Measurements from ENCODE around the gene ACCSL. TPM values are rescaled to one million over a fixed set of nuclear protein-coding genes. Genes with fewer than 3 reads are reported as not detected.

ACCSL gene
- total RNA-seq, 2 donors from 2014 or later = not detected

GRCh38 chr11:44079376-44079775 lies 31.6 kb downstream of the ACCSL start:
- ATAC-seq (ENCODE audit: insufficient number of reproducible peaks, low FRiP score, low read depth) = no peak
- peaks cover 9% of the 10 kb centered on the region for H3K36me3 ChIP-seq
- DNase-seq (ENCODE audit: low spot score) = no peak
- no peak overlapping the region for H3K4me3 ChIP-seq
- no peak overlapping the region for H3K27ac ChIP-seq
- no peaks in the 10 kb centered on the region for H3K27me3 ChIP-seq (replicated peaks; ENCODE audit: insufficient read depth)
- no peaks in the 10 kb centered on the region for H3K4me1 ChIP-seq (ENCODE audit: control insufficient read depth in 1 of 2, low read depth in 2 of 2)
- no peak for TF ChIP-seq CTCF (IDR thresholded peaks at IDR 0.05)
- H3K9me3 ChIP-seq = no peaks in the 10 kb centered on the region

- H3K36me3 ChIP-seq = peaks cover 3% of the 10 kb centered on the region
- no peak for TF ChIP-seq CTCF (IDR thresholded peaks at IDR 0.05)
- H3K4me1 ChIP-seq (ENCODE audit: control insufficient read depth in 1 of 2, low read depth in 2 of 2) = no peaks in the 10 kb centered on the region
- ATAC-seq (ENCODE audit: insufficient number of reproducible peaks, low FRiP score, low read depth) (no peak), DNase-seq (ENCODE audit: low spot score) (no peak)
- no peaks in the 10 kb centered on the region for H3K27me3 ChIP-seq (replicated peaks; ENCODE audit: insufficient read depth)
- H3K9me3 ChIP-seq = no peaks in the 10 kb centered on the region
- no peak overlapping the region for H3K27ac ChIP-seq
- H3K4me3 ChIP-seq = no peak overlapping the region
Measured at GRCh38 chr11:44080951-44081350, 33.2 kb downstream of the ACCSL start.

- Histone ChIP-seq H3K9me3 (no peaks in the 10 kb centered on the region), H3K4me1 (ENCODE audit: control insufficient read depth in 1 of 2, low read depth in 2 of 2) (no peaks in the 10 kb centered on the region), H3K36me3 (peaks cover 3% of the 10 kb centered on the region), H3K27me3 (replicated peaks; ENCODE audit: insufficient read depth) (no peaks in the 10 kb centered on the region), H3K4me3 (no peak overlapping the region), H3K27ac (no peak overlapping the region)
- no peak for DNase-seq (ENCODE audit: low spot score)
- no peak for TF ChIP-seq CTCF (IDR thresholded peaks at IDR 0.05)
- ATAC-seq (ENCODE audit: insufficient number of reproducible peaks, low FRiP score, low read depth) = no peak
Measured at GRCh38 chr11:44082645-44083044, 34.9 kb downstream of the ACCSL start.

- Histone ChIP-seq H3K4me1 (ENCODE audit: control insufficient read depth in 1 of 2, low read depth in 2 of 2) (no peaks in the 10 kb centered on the region), H3K4me3 (no peak overlapping the region), H3K27me3 (replicated peaks; ENCODE audit: insufficient read depth) (no peaks in the 10 kb centered on the region), H3K9me3 (no peaks in the 10 kb centered on the region), H3K27ac (no peak overlapping the region), H3K36me3 (peaks cover 3% of the 10 kb centered on the region)
- no peak for TF ChIP-seq CTCF (IDR thresholded peaks at IDR 0.05)
- DNase-seq (ENCODE audit: low spot score) (no peak), ATAC-seq (ENCODE audit: insufficient number of reproducible peaks, low FRiP score, low read depth) (no peak)
Measured at GRCh38 chr11:44083433-44083832, 35.7 kb downstream of the ACCSL start.

- no peak overlapping the region for H3K4me3 ChIP-seq
- no peak for DNase-seq (ENCODE audit: low spot score)
- no peaks in the 10 kb centered on the region for H3K27me3 ChIP-seq (replicated peaks; ENCODE audit: insufficient read depth)
Measured at GRCh38 chr11:44083906-44084305, 36.1 kb downstream of the ACCSL start.

More at GRCh38 chr11:44083906-44084305, 36.1 kb downstream of the ACCSL start:
- H3K4me1 ChIP-seq (ENCODE audit: control insufficient read depth in 1 of 2, low read depth in 2 of 2) = no peaks in the 10 kb centered on the region
- no peak overlapping the region for H3K27ac ChIP-seq
- no peaks in the 10 kb centered on the region for H3K9me3 ChIP-seq
- peaks cover 3% of the 10 kb centered on the region for H3K36me3 ChIP-seq
- no peak for TF ChIP-seq CTCF (IDR thresholded peaks at IDR 0.05)
- no peak for ATAC-seq (ENCODE audit: insufficient number of reproducible peaks, low FRiP score, low read depth)
